ENCODE measurements around the gene VTA1.

The VTA1 gene

GRCh38 chr6:142192343-142192742, 45.3 kb downstream of the VTA1 start:
- TF ChIP-seq, protein P1, sequence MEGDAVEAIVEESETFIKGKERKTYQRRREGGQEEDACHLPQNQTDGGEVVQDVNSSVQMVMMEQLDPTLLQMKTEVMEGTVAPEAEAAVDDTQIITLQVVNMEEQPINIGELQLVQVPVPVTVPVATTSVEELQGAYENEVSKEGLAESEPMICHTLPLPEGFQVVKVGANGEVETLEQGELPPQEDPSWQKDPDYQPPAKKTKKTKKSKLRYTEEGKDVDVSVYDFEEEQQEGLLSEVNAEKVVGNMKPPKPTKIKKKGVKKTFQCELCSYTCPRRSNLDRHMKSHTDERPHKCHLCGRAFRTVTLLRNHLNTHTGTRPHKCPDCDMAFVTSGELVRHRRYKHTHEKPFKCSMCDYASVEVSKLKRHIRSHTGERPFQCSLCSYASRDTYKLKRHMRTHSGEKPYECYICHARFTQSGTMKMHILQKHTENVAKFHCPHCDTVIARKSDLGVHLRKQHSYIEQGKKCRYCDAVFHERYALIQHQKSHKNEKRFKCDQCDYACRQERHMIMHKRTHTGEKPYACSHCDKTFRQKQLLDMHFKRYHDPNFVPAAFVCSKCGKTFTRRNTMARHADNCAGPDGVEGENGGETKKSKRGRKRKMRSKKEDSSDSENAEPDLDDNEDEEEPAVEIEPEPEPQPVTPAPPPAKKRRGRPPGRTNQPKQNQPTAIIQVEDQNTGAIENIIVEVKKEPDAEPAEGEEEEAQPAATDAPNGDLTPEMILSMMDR (IDR thresholded peaks at IDR 0.05; ENCODE audit: low read depth, low read length, missing control alignments) = no peak
- DNase-seq (ENCODE audit: extremely low read depth, low read depth) = no peak
- H3K4me3 ChIP-seq (replicated peaks; ENCODE audit: low read depth, low read length) = no peak overlapping the region

DNA sequence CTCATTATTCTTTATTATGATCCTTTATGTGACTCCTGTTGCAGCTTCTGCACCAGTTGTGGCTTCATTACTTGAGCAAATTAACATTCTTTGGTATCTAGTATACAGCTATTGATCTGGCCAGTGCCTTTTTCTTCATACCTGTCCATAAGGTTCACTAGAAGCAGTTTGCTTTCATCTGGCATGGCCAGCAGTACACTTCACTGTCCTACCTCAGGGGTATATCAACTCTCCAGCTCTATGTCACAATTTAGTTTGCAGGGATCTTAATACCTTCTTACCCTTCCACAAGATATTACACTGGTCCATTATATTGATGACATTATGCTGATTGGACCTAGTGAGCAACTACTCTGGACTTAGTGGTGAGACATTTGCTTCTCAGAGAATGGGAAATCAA, 46.6 kb downstream of the VTA1 start:
- TF ChIP-seq, protein P1 (IDR thresholded peaks at IDR 0.05; ENCODE audit: low read depth, low read length, missing control alignments) = no peak
- no peak for DNase-seq (ENCODE audit: extremely low read depth, low read depth)
- no peak overlapping the region for H3K4me3 ChIP-seq (replicated peaks; ENCODE audit: low read depth, low read length)

DNA sequence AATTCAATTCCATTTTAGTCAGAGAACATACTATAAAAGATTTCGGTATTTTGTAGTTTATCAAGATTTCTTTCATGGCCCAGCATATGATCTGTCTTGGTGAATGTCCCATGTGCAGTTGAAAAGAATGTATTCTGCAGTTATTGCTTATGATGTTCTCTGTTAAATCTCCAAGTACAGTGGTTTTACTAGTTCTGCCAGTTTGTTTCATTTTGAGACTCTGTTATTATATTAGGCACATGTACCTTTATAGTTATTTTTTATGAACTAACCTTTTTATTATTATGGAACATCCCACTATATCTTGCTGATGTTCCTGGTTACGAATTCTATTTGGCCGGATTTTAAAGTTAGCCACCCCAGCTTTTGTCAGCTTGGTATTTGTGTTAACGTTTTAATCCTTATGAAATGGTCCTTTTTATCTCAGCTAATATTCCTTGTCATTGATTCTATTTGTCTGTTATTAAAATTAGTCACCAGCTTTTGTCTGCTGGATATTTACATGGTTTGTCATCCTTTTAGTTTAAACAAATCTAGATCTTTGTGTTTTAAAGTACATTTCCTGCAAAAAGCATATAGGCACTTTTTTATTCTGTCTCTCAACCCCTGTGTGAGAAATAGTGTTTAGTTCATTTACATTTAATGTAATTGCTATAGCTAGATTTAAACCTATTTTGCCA, 48.9 kb downstream of the VTA1 start:
- H3K4me3 ChIP-seq (replicated peaks; ENCODE audit: low read depth, low read length) = no peak overlapping the region
- TF ChIP-seq, protein P1 (IDR thresholded peaks at IDR 0.05; ENCODE audit: low read depth, low read length, missing control alignments) = no peak
- no peak for DNase-seq (ENCODE audit: extremely low read depth, low read depth)

GRCh38 chr6:142200846-142201628, 54.0 kb downstream of the VTA1 start:
- DNase-seq (ENCODE audit: extremely low read depth, low read depth) = no peak
- H3K4me3 ChIP-seq (replicated peaks; ENCODE audit: low read depth, low read length) = no peak overlapping the region
- TF ChIP-seq, protein P1 (IDR thresholded peaks at IDR 0.05; ENCODE audit: low read depth, low read length, missing control alignments) = no peak

DNA sequence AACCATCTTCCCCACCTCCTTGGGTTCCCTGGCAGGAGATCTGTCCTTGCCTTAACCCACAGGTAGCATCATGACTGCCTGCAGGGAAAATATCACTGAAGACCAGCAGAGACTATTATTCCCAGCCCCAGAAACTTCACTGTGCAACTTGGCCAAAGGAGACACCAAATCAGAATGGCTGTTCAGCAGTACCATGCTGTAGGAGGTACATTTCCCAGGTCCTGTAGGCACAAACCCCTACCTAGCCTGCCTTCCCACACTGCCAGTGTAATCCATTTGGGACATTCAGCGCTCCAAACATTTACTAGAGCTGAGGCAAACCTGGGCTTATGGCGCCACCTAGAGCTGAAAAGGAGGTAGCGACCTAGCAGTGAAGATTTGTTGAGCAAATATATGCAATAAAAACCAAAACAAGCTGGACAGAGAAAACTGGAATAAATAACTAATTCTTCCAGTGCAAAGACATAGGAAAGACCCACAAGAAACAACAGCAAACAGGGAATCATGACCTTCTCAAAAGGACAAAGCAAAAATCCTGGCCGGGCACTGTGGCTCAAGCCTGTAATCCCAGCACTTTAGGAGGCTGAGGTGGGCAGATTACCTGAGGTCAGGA, 60.3 kb downstream of the VTA1 start:
- peak; percentile 43 for DNase-seq (ENCODE audit: extremely low read depth, low read depth)
- H3K4me3 ChIP-seq (replicated peaks; ENCODE audit: low read depth, low read length) = no peak overlapping the region
- TF ChIP-seq, protein P1 (IDR thresholded peaks at IDR 0.05; ENCODE audit: low read depth, low read length, missing control alignments) = peak; percentile 83

DNA sequence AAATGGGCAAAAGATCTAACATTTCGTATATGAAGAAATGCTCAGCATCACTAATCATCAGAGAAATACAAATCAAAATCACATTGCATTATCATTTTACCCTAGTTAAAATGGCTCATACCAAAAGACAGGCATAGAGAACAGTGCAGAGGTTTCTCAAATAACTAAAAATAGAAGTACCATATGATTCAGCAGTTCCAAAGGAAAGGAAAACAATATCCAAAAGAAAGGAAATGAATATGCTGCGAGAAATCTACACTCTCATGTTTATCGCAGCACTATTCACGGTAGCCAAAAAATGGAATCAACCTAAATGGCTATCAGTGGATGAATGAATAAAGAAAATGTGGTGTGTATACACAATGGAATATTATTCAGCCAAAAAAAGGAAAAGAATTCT, 63.5 kb downstream of the VTA1 start:
- no peak overlapping the region for H3K4me3 ChIP-seq (replicated peaks; ENCODE audit: low read depth, low read length)
- no peak for DNase-seq (ENCODE audit: extremely low read depth, low read depth)
- TF ChIP-seq, protein P1 (IDR thresholded peaks at IDR 0.05; ENCODE audit: low read depth, low read length, missing control alignments) = no peak
